ENCODE results near the gene PPP1R7.

PPP1R7 gene

DNA sequence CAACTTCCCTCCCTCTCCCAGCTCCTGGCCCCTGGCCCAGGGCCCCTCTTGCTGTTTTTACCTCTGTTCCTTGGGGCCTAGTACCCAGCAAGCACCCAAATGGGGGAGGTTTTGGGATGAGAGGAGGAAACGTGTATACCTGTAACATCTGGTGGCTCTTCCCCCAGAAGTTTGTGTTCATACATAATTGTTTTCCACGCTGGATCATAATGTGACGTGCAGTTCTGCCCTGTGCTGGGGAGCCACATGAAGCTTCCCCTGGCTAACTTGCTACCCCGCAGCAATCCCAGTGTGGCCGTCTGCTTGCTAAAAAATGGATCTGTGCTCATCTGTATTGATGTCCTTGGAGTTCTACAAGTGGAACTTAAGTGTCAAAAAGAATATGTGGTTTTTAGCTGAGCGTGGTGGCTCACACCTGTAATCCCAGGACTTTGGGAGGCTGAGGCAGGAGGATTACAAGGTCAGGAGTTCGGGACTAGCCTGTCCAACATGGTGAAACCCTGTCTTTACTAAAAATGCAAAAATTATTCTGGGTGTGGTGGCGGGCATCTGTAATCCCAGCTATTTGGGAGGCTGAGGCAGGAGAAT lies 74.7 kb downstream of the PPP1R7 start:
- H3K4me3 Mint-ChIP-seq, result no peak overlapping the region
- no peaks in the 10 kb centered on the region for H3K27me3 Mint-ChIP-seq (ENCODE audit: low read depth)
- TF ChIP-seq, protein P1, sequence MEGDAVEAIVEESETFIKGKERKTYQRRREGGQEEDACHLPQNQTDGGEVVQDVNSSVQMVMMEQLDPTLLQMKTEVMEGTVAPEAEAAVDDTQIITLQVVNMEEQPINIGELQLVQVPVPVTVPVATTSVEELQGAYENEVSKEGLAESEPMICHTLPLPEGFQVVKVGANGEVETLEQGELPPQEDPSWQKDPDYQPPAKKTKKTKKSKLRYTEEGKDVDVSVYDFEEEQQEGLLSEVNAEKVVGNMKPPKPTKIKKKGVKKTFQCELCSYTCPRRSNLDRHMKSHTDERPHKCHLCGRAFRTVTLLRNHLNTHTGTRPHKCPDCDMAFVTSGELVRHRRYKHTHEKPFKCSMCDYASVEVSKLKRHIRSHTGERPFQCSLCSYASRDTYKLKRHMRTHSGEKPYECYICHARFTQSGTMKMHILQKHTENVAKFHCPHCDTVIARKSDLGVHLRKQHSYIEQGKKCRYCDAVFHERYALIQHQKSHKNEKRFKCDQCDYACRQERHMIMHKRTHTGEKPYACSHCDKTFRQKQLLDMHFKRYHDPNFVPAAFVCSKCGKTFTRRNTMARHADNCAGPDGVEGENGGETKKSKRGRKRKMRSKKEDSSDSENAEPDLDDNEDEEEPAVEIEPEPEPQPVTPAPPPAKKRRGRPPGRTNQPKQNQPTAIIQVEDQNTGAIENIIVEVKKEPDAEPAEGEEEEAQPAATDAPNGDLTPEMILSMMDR (IDR thresholded peaks at IDR 0.05; ENCODE audit: unreplicated experiment in 3 of 3), result no peak
- H3K27ac Mint-ChIP-seq, result peak overlapping the region; percentile 6 to 22 (median 14)
- H3K4me1 Mint-ChIP-seq, result peaks cover 30% of the 10 kb centered on the region
- H3K9me3 Mint-ChIP-seq, result no peaks in the 10 kb centered on the region
- peaks cover 35% of the 10 kb centered on the region for H3K36me3 Mint-ChIP-seq (ENCODE audit: low read depth)

DNA sequence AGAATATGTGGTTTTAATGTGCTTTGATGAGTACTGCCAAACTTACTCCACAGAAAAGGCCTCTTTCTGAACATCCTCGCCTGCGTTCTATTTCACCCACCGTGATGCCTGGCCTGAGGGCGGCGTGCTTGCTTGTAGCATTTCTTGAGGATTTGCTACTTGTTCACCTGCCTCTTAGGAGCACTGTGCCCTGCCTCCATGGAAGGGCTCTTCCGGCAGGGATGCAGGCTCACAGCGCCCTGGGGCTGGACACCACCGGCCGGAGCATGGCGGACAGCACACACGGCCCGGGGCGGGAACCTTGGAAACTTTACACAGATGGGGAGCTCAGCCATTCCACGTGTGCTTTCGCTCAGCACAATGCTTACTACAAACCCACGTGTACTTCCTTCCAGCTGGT lies 75.3 kb downstream of the PPP1R7 start:
- H3K4me3 Mint-ChIP-seq, result no peak overlapping the region
- no peaks in the 10 kb centered on the region for H3K27me3 Mint-ChIP-seq (ENCODE audit: low read depth)
- no peaks in the 10 kb centered on the region for H3K9me3 Mint-ChIP-seq

DNA sequence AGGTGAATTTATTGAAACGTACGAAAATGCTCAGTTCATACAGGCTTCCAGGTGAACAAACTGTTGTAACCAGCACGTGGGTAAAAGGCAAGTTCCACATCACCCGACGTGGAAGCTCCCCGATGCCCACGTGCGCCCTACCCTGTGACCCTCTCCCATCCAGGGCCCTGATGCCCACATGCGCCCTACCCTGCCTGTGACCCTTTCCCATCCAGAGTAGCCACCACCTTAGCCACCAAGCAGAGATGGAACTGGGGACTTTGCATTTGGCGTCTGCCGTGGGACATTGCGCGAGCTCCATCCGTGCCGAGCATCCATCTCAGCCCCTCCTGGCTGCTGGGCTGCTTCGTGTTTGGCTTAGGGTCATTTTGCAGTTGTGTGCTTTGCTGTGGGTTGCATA lies 75.7 kb downstream of the PPP1R7 start:
- no peaks in the 10 kb centered on the region for H3K9me3 Mint-ChIP-seq
- TF ChIP-seq, protein P1 (IDR thresholded peaks at IDR 0.05; ENCODE audit: unreplicated experiment in 3 of 3), result no peak
- H3K4me3 Mint-ChIP-seq, result no peak overlapping the region
- peaks cover 29% of the 10 kb centered on the region for H3K4me1 Mint-ChIP-seq
- H3K36me3 Mint-ChIP-seq (ENCODE audit: low read depth), result peaks cover 44% of the 10 kb centered on the region
- no peaks in the 10 kb centered on the region for H3K27me3 Mint-ChIP-seq (ENCODE audit: low read depth)
- no peak overlapping the region for H3K27ac Mint-ChIP-seq

More for the DNA sequence above, 75.3 kb downstream of the PPP1R7 start:
- H3K4me1 Mint-ChIP-seq, result peaks cover 29% of the 10 kb centered on the region
- H3K36me3 Mint-ChIP-seq (ENCODE audit: low read depth), result peaks cover 41% of the 10 kb centered on the region
- TF ChIP-seq, protein P1 (IDR thresholded peaks at IDR 0.05; ENCODE audit: unreplicated experiment in 3 of 3), result no peak
- no peak overlapping the region for H3K27ac Mint-ChIP-seq

DNA sequence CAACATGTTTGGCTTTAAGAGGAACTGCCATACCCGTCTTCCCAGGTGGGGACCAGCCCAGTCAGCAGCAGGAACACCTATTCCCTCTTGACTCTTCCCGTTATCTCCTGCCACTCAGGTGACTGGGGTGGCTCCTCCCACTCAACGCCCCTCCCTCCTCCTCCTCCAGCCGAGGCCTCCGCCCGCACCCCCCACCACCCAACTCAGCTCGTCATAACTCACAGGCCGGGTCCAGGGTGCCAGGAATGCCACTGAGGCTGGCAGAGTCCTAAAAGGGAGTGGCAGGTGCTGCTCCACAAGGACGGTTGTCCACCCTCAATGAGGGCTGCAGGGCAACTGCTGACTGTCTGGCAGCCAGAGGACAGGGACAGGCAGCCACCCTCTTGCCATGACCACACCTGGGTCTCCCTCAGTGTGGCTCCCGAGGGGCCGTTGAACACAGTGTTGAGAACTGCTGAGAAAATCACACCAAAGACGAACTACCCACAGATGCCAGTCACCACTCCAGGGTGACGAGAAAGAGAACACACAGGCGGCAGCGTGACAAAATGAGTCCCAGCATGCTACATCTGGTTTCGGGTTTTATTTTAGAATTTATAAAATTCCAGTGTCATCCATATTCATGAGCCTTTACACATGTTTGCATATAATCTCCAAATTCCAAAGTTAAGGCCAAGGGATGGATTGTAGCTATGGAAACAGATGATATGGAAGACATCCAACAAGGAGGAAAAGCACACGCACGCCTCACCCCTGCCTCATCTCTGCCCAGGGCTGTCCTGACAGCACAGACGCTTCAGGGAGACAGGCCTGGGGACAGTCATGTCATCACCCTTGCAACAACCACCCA lies 76.7 kb downstream of the PPP1R7 start:
- peaks cover 53% of the 10 kb centered on the region for H3K36me3 Mint-ChIP-seq (ENCODE audit: low read depth)
- H3K27me3 Mint-ChIP-seq (ENCODE audit: low read depth), result no peaks in the 10 kb centered on the region
- no peak overlapping the region for H3K4me3 Mint-ChIP-seq
- TF ChIP-seq, protein P1 (IDR thresholded peaks at IDR 0.05; ENCODE audit: unreplicated experiment in 3 of 3), result no peak
- peak overlapping the region in 2 of 3 experiments; percentile 44 to 52 for H3K27ac Mint-ChIP-seq
- H3K4me1 Mint-ChIP-seq, result peaks cover 29% of the 10 kb centered on the region
- H3K9me3 Mint-ChIP-seq, result no peaks in the 10 kb centered on the region

DNA sequence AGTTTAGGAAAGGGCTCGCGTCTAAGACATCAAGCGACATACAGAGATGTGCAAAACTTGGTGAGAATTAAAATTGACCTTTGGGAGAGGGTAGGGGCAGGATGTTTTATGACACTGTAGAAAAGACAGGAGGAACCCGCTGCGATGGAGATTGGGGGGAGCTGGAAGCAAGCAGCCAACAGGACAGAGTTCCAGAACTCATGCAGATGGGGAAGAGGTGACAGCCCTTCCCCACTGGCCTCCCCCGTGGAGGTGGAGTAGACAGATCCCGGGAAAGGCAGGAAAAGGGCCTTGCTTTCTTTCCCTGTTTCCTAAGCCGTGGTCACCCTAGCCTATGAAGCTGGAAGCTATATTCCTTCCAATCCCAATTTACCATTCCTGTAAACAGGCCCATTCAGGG lies 77.3 kb downstream of the PPP1R7 start:
- H3K4me1 Mint-ChIP-seq, result peaks cover 25% of the 10 kb centered on the region
- H3K27ac Mint-ChIP-seq, result peak overlapping the region in 1 of 3 experiments; percentile 44

More for the DNA sequence above, 77.3 kb downstream of the PPP1R7 start:
- H3K4me3 Mint-ChIP-seq, result no peak overlapping the region
- H3K27me3 Mint-ChIP-seq (ENCODE audit: low read depth), result no peaks in the 10 kb centered on the region
- peaks cover 55% of the 10 kb centered on the region for H3K36me3 Mint-ChIP-seq (ENCODE audit: low read depth)
- no peaks in the 10 kb centered on the region for H3K9me3 Mint-ChIP-seq
- TF ChIP-seq, protein P1 (IDR thresholded peaks at IDR 0.05; ENCODE audit: unreplicated experiment in 3 of 3), result no peak

All from nephron (organoid).